CD4-positive, alpha-beta T cell treated with Interferon gamma for 1 hour (primary cell): ENCODE results near the gene MOB3A.
A peak's percentile ranks its signal among the peaks of the same experiment; 100 is the strongest.

ENCODE experiments used
- DNase-seq: peaks from one replicate; pipeline ENCODE4 v3.0.0-alpha.2; 2020

Gene MOB3A

DNA sequence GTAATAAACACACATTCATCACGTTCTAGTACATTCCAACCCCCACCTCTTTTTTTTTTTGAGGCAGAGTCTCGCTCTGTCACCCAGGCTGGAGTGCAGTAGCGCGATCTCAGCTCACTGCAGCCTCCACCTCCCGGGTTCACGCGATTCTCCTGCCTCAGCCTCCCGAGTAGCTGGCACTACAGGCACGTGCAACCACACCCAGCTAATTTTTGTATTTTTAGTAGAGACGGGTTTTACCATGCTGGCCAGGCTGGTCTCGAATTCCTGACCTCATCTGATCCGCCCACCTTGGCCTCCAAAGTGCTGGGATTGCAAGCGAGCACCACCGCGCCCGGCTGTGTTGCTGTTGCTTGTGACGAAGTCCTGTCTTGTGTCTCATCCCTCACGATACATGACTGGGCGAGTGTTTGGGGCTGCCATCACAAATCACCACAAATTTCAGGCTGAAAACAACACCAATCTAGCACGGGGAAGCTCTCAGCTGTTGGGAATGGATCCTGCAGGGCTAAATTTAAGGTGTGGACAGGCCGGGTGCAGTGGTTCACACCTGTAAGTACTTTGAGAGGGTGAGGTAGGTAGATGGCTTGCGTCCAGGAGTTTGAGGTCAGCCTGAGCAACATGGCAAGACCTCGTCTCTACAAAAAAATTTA lies 15.7 kb downstream of the MOB3A start:
- no peak for DNase-seq

DNA sequence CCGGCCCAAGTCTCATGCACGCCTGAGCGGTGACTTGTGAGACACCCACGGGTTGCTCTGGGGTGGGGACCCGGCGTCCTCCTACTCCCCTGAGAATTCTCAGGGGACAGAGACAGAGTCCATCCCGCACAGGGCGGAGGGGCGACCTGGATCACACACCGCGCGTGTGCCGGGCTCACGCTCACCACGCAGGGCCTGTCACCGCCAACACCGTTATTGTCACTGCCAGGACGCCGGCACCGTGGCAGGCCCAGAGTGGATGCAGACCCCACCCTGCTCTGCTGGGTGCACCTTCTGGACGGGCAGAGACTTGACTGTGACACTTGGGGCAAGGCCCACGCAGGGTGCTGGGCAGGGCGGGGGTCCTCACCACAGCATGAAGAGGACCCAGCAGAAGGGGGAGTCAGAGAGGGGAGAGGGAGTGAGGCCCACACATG lies 16.2 kb downstream of the MOB3A start:
- no peak for DNase-seq

- DNase-seq, result no peak
These were observed 16.9 kb downstream of the MOB3A start for GRCh38 chr19:2079076-2079864.

GRCh38 chr19:2077833-2078619 lies 18.1 kb downstream of the MOB3A start:
- DNase-seq, result no peak

GRCh38 chr19:2077398-2077797 lies 18.7 kb downstream of the MOB3A start:
- DNase-seq, result no peak

DNA sequence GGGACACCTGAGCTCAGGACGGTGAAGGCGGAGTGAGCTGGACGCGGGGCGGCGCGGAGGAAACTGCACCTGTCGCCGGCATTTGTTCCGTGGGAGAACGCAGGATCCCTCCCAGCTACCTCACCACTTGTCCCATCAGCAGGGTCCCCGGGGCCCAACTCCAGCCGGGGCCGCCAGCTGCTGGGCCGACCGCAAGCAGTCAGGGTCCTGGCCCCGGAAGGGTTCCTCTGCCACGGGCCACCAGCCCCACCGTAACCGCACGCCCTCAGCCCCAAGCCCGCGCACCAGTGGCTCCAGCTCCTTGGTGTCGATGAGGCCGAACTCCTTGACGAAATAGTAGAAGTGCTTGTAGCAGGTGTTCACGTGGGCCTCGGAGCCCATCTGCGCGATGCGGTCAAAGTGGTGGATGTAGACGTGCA lies 19.6 kb downstream of the MOB3A start:
- no peak for DNase-seq

GRCh38 chr19:2072757-2073551 lies 23.2 kb downstream of the MOB3A start:
- DNase-seq, result no peak

DNA sequence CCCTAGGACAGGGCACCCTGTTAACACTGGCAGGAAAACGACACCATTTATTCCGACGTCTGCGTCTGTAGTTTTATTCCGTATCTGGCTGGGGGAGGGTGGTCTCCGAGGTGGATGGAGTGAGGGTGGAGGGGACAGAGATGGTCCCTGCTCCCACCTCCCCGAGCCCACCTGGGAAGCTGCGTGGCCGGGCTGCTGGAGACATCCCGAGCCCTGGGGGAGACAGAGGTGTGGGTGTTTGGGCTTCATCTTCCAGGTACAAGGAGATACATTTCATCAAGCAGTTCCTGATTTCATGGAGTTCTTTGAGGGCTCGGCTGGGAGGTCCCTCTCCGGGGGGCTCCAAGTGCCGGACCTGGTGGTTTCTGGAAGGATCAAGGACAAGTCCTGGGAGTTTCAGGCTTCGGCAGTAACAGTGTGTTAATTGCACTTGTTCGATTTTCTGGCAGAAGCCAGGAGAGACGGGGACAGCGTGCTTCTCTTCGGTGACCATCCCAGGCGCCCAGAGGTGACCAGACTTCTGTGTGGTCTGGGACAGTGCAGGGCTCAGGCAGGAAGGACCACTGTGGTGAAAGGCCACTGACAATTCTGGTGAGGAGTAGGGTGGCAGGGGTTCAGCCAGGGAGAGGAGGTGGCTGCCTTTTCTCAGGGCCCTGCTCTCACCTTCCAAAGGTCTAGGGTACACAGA lies 25.0 kb downstream of the MOB3A start:
- DNase-seq, result no peak

DNA sequence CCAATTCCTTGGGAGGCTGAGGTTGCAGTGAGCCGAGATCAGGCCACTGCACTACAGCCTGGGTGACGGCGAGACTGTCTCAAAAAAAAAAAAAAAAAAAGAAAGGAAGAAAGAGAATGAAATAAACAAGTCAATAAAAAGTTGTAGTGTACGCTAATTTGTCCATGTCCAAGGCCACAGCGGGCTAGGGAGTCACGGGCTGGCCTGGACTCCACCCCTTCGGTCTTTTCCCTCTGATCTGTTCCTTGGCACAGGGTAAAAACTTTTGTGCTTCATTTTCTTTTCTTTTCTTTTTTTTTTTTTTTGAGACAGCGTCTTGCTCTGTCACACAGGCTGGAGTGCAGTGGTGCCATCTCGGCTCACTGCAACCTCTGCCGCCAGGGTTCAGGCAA lies 25.7 kb downstream of the MOB3A start:
- DNase-seq, result no peak

GRCh38 chr19:2064788-2065524 lies 31.2 kb downstream of the MOB3A start:
- no peak for DNase-seq

GRCh38 chr19:2064395-2064787 lies 31.7 kb downstream of the MOB3A start:
- DNase-seq, result no peak

DNA sequence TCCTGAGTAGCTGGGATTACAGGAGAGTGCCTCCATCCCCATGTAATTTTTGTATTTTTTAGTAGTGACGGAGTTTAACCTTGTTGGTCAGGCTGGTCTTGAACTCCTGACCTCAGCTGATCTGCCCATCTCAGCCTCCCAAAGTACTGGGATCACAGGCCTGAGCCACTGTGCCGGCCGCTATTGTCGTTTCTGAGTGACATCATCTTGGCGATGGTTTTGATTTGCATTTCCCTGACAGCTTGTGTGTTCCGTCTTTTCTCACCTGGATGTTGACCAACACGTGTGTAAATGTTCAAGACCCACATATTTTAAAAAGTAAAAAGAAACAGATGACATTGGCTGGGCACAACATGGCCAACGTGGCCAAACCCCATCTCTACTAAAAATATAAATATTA lies 32.3 kb downstream of the MOB3A start:
- no peak for DNase-seq

GRCh38 chr19:2062770-2063169 lies 33.4 kb downstream of the MOB3A start:
- DNase-seq, result no peak

DNA sequence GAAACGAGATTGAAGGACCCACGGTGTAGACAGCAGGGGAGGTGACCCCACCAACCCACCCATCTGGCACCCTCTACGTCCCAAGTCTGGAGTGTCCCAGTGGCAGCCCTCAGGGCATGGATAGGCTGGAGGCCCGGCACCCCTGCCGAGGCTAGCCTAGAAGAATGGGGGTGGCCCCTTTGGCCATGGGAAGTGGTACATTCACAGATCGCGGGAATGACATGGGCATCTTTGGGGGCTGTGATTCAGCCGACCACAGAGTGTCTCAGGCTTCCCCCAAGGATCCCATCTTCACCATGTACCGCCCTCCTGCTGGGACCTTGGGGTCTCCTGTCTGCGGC lies 33.8 kb downstream of the MOB3A start:
- no peak for DNase-seq

- peak; percentile 99 for DNase-seq
These were observed 34.4 kb downstream of the MOB3A start for GRCh38 chr19:2061495-2062388.

GRCh38 chr19:2060884-2061494 lies 35.1 kb downstream of the MOB3A start:
- DNase-seq, result no peak

DNA sequence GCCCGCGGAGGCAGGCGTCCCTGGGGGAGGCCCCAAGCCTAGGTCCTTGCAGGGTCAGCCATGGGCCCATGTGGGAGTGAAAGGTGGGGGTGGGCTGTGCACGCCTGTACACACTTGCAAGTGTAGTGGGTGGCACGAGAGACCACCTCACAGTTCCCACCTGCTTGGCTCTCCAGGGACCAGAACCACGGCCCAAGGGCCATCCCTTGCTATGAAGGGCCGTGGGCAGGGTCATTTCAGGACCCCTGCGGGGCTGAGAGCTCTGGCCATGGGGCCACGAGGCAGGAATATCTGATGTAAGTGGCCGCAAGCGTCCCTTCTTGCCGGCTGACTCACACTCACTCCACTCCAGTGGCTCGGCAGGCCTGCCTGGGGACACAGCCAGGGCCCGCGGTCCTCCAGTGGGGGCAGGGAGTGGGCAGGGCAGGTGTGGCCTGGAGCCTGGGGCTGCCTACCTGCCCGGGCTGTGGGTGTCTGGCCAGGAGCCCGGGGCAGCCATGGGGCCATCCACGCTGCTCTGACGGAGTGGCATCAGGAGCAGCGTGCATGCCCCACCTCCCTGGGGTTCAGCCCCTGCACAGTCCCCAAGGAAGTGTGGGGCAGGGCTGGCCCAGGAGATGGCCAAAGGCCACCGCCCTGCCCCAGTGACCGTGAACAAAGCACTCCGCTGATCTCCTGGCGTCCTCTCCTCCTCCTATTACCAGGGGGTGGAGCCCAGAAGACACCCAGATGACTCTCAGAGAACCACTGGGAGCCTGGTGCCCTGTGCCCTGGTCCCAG lies 36.5 kb downstream of the MOB3A start:
- no peak for DNase-seq

DNA sequence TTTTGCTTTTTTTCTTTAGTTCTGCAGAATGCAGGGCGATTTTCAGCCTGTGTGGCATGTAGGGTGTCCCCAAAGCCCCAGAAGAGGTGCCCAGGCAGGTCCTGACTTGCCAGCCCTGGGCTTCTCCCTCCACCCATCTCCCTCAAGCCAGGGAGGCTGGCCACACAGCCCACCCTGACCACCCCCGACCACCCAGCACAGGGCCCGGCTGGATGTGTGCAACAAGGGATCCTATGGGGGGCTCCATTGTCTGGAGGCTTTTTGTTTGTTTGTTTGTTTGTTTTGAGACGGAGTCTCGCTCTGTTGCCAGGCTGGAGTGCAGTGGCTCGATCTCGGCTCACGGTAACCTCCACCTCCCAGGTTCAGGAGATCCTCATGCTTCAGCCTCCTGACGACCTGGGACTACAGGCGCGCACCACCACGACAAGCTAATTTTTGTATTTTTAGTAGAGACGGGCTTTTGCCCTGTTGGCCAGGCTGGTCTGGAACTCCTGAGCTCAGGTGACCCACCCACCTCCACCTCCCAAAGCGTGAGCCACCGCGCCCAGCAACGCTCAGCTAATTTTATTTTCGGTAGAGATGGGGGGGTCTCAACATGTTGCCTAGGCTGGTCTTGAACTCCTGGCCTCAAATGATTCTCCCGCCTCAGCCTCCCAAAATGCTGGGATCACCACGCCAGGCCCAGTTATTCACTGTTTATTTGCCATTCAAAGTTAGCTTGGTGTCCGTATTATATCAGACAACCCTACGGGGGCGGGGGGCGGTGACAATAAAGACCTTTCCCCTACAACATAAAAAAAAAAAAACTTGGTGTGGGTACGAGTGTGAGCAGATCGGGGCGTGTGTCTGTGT lies 37.3 kb downstream of the MOB3A start:
- DNase-seq, result no peak
